Ureter (tissue), 1 donor: ENCODE results near the gene DEFB110. TPM values are rescaled to one million over a fixed set of nuclear protein-coding genes. Genes with fewer than 3 reads are reported as not detected.

Experiments used
- DNase-seq: peaks from one replicate; pipeline ENCODE4 v3.0.0-alpha.2; 2020; ENCODE audit warnings: low spot score
- total RNA-seq: library from RNA; stranded (reverse); gene quantifications from one replicate; pipeline ENCODE4 v1.2.4, GENCODE V29; 2023
- donor health status: DM: yes; HTN: yes; CAD: no.

DEFB110 gene
- not detected for total RNA-seq

DNA sequence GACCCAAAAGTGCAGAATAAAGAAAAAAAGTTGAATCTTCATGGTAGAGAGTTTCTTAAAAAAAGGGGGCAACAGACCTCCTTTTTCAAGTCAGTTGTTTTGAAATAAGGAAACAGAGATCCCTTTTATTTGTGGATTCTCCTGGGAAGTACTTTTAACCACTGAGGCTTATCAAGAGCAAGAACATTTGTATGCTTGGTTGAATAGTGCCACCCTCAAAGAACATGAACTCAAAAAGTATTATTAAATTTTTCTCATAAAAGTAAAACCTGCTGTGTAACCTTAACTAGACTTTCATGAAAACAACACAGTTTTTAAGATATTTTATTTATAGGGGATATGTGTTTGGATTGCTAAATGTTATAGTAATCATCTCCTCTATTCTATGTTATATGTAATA is at the start of gene DEFB110:
TSS of gene DEFB110 (minus strand) at position 101 of the 400 bp plus-strand sequence. CDS start at position 42, 59 bp downstream.
- DNase-seq, result no peak

DNA sequence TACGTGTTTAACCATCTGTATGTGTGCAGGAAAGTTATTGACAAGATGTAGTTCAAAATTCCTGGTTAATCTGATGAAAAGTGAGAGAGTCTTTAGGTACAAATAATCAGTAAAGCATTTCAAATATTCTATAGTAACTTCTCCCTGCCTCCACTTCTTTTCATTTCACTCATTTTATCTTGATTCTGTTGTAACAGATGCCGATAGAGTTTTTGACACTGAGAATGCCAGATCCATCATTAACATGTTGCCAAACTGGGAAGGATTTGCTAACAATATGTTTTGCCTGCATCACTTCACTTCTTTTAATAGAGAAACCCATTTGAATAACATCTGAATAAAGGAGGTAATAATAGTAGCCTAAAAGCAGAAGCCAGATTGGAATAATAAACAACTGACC is 48.3 kb upstream of the DEFB110 start:
- DNase-seq, result no peak

DNA sequence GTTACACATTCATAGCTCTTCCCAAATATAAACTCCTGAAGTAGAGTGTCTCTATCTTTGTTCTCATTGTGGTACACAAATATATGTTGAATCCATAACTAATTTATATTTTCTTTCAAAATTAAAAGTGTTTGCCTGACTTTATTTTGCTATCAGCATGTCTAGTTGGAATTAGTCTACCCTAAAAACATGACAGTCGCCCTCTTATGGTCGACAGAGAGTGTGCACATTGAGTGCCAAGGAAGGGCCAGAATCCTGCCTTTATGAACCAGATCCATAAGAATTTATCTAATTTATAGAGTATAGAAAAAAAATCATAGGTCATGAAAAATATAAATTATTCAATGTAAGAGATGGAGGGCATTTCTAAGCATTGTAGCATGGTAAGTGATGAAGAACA is 40.3 kb upstream of the DEFB110 start:
- DNase-seq, result no peak

DNA sequence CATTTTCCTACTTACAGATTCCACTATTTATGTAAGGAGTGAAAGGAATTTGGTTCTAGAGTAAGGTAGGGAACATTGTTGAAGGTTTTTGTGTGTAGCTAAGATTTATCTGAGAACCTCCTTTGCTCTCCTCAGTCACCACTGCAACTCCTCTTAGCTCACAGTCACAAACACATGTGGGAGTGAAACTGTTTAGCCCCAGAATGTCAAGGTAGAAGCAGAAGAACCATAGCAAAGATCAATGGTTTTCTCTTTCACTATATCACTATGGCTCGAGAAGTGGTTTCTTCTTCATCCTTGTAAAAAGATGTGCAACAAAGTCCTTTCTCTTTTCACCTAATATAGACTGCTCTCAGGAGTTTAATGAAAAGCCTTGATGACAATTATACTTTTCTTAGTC is 34.4 kb upstream of the DEFB110 start:
- no peak for DNase-seq

DNA sequence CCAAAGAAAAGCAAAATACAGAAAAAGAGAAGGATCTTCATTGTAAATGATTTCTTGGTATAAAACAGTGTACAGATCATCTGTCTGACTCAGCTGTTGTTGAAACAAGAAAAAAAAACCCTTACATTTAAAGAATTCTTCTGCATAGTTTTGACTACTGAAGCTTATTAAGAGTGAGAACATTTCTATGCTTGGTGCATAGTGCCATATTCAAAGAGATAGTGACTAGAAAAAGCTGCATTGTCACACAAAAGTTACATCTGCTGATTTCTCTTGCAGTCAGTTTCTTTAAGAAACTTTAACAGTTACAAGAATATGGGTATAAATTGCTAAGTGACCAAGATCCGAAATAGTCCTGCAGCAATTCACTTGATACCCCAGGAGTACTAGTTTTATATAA is 28.0 kb upstream of the DEFB110 start, which contains the start of gene DEFB112:
TSS of gene DEFB112 (minus strand) at position 101 of the 400 bp plus-strand sequence. CDS start at position 41, 60 bp downstream.
- DNase-seq, result no peak

DNA sequence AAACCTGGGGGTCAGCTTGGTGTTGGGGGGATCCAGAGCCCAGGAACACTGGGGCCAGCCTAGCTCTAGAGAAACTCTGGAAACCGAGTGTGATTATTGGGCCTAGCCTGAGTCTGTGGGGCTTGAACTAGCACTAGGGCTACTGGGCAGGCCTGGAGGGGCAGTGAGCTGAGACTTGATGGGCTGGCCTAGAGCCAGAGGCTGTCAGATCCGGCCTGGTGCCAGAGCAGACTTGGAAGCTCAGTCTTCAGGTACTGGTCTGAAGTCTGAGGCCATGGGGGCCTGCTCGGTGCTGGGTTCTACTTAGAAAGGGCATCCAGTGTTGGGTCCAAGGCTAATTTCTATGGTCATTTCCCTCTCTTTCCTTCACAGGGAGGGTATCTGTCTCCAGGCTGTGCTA is 25.2 kb upstream of the DEFB110 start:
- no peak for DNase-seq

DNA sequence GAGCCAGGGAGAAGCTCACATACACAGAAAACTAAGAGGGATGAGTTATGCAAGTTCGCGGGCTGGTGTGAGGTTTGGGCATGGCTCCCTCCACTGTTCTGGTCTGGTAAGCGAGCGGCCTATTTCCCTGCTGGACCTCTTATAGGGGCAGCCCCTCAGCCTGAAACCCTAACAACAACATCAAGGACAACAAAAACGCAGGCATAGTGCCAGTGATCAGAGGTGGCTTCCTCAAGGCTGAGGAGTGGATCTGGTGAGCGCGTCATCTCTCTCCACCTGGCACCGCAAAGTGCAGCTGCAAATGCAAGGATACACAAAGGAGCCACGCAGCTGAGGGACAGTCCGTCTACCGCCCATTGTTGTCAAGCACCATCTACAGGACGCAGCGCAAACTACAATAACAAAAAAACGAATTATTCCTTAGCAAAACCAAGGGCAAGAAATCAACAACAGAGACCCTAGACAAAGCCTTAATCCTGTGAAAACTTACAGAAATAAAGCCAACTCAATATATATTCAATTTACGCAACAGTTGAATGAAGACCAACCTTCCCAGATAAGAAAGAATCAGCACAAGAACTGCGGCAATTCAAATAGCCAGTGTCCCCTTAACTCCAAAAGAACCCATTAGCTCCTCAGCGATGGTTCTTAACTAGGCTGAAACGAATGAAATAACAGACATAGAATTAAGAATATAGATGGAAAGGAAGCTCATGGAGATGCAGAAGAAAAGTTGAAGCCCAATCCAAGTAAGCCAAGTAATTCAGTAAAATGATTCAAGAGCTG is 9.2 kb upstream of the DEFB110 start:
- no peak for DNase-seq

DNA sequence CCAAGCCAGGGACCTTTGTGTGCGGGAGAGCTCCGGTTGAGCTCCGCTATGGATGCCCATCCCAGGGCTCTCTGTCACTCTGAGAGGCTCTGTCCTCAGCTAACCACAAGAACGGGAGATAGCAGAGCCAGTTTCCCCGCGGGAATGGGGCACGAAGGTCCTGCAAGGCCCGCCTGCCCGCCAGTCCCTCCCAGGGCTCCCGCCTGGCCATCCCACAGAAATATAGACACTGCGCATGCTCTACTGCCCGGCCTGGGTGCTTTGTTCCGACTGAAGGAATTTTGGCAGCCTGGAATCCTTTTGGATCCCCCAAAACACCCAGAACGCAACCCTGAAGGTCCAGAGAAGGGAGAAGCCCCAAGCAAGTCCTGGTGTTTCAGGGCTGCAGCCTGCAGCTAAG is 8.6 kb upstream of the DEFB110 start:
- no peak for DNase-seq

DNA sequence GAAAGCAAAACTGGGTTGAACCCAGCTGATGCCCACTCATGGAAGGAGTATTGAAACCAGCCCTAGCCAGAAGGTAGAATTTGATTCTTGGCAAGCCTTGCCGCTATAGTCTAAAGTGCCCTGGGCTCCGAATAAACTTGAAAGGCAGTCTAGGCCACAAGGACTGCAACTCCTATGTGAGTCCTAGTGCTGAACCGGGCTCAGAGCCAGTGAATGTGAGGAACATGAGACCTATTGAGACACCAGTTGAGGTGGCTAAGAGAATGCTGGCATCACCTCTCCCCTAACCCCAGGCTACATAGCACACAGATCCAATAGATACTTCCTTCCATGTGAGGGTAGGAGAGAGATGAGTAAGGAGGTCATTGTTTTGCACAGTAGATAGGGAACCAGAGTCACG is 3.5 kb upstream of the DEFB110 start:
- no peak for DNase-seq

DNA sequence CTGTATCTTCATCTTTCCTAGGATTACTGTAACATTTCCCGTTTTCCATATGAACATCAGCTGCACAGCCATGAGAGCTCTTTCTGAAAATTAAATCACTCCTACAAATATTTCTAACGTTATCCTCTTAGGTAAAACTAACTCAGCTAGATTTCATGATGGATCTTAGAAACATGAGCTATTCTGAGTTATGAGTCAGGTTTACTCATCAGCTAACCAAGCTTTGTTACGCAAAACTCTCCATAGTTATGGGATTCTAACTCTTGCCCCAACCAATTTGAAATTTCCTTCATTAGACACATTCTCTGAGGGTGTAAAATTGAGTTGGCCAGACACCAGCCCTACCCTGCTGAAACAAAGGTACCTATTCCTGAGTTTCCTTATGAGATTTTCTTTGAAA is 14.0 kb downstream of the DEFB110 start:
- no peak for DNase-seq

DNA sequence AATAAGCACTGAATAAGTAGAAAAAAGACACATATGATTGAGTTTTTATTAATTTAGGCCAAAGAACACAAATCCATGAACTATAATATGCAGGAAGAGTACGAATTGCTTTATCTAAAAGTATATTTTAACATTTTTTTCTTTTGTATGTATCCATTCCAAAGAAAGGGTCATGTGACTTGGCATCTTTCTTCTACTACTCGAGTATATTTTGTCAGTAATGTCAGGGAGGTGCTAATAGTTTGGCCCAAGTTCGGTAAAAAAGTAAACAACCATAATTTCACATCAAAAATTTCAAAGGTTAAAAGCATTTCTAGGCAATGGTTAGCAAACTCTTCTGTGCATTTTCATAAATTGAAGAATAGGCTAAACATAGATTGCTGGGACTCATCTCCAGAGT is 18.7 kb downstream of the DEFB110 start:
- no peak for DNase-seq

DNA sequence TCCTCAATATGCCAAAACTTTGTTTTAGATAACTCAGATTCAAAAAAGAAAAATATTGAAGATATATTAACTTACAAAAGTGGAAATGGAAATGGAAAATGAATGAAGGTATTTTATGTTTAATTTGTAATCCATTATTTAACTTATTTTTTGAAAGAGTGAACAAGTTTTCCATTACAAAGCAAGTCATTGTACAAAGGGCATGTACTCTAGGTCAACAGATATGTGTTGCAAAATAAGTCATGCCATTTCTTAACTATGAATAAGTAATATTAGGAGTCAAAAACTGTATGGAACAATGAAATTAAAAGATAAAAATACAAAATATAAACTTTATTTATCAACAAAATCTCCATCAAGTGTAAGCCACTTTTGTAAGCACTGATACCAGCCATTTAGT is 26.5 kb downstream of the DEFB110 start:
- DNase-seq, result no peak

DNA sequence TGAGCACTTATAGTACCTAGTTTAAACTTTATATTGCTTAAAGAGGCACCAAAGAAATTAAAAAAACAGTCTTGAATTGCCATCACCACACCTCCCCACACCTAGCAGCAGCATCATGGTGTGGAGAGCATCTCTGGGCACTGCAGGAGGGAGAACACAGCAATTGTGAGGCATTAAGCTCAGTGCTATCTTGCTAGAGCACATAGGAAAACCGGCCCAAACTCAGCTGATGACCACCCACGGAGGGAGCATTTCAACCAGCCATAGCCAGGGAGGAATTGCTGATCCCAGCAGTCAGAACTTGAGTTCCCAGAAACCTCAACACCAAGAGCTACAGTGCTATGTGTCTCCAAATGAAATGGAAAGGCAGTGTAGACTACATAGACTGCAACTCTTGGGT is 32.9 kb downstream of the DEFB110 start:
- no peak for DNase-seq

DNA sequence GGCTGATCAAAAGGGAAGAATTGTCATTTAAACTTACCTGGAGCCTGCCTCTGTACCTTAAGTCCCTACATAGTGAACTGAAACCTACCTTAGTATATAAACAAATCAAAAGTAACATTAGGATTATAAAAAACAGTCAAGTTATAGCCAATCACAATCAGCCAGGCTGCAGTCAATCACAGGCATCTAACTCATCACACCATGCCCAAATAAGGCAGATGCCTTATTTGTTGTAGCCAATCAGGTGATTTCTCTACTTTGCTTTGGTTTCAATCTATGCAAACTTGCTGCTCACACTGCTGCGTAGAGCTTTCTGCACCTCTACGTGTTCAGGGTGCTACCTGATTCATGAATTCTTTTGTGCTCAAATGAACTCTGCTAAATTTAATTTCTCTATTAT is 34.0 kb downstream of the DEFB110 start:
- DNase-seq, result no peak

DNA sequence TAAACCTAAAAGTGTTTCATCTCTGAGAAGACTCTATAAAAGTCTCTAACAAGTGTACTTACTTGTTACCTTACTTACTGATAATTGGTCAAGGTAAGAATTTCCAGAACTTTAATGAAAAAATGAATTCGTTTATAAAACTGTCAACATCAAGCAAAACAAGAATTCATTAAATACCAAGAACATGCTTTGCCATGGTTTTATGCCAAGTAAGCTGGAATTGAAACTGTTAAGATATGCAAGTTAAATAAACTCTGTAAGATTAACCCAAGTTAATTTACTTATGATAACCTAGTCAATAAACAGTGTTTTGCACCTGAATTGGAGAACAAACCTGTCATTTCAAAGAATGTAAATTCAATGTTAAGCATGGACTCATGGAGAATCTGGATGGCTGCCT is 35.2 kb downstream of the DEFB110 start:
- no peak for DNase-seq

DNA sequence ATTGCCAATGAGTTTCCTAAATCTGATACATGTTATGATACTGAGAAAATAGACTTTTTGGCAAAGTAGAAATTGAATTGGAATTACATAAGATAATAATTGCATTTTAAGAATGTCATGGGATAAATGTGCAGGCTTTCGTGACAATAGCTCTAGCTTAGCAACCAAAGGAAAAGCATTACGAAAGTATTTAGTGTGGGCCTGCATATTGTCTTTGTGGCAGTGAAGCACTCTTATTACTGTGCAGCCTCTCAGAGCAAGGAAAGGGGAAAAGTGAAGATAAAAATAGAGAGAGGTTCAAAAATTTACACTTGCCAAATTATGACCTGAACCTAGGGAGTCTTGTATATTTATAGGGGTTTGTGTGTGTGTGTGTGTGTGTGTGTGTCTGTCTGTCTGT is 39.7 kb downstream of the DEFB110 start:
- no peak for DNase-seq

DNA sequence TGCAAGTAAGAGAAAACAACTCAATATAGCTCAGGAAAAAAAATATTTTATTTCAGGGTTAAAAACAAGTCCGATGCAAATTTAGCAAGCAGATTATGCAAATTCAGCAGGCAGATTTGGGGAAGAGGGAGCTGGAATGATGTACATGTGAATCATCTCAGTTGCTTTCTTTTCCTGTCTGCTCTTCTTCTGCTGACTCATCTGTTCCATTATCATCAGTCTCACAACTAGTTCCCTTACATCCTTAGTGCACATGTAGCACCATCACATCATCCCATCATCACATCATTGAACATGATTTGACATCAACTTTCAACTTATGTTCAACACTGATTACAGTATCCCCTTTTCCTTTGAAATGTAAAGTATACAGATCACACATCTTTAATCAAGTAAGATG is 40.9 kb downstream of the DEFB110 start:
- no peak for DNase-seq

DNA sequence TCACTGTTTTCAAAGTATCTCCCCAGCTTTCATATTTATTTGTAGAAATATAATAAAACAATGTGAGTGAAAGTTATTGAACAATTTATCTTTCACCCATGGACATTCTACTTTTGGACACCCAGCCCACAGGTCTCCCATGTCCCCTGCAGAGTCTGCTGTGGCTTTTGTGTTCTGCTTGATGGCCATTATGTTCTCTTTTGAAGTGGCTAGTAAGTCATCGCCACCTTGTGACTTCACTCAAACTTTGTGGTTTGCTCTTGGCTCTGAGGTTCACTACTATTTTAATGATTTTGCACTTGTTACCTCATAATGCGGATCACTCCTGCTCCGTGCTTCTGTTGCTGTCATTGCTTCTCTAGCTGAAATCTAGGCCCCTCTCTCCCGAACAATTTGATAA is 42.2 kb downstream of the DEFB110 start:
- no peak for DNase-seq

DNA sequence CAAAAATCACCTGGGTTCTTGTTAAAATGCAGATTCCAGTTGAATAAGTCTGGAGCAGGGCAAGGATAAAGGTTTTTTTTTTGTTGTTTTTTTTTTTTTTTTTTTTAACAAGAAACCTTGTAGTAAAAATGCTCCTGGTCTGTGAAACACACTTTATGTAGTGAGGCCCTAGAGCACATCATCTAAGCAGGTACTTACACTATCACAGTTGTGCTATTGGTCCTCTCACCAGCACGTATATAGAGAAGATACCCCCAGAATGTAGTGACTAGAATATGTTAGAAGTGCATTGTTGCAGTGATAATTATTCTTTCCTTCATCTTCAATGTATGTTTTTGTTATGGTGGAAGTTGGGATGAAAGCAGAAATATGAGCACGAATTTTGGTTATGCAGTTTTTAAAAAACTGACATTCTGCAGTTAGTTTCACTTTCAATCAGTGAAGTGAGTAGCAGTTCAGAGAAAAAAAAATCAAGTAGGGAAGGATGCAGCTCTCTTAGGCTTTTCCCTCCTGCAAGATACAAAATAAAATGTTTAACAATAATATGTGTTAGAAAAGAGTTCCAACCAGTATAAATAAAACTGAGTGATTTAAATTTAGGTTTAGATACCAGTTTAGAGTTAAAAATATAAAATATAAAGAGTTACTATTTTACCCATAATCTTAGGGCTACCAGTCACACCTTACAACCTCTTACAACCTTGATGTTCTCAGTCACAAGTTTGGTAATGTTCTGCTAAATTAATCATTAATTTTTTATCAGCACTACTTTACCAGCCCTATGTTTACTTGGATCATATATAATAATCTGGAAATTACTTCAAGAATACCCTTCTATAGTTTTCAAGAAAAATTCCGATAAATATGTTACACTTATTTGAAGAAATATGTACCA is 43.2 kb downstream of the DEFB110 start:
- no peak for DNase-seq

DNA sequence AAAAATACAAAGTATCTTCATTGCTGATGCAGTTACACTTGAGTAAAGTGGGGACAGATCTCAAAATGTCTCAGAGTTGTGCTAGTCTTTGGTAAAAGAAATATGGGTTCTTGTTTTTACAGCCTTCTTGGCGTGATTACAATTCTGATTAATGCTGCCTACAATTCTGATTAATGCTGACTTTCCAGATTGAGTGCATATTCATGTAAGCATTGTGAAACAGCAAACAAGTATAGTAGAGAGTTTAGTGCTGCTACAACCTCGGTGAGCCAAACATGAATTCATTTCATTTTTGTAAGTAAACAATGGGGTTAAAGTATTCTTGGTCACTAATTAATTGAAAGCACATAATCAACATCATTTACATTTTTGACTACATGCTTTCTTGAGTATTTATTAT is 52.2 kb downstream of the DEFB110 start, which contains the start of gene DEFB113:
TSS of gene DEFB113 (minus strand) at position 21 of the 400 bp plus-strand sequence. CDS start at position 21, 0 bp downstream.
- DNase-seq, result no peak
